ENCODE data around the gene FBXO3. TPM values are rescaled to one million over a fixed set of nuclear protein-coding genes. Genes with fewer than 3 reads are reported as not detected.

FBXO3 gene
- total and polyA plus RNA-seq, 9 donors = 25.2 to 43.0 (median 33.8) TPM

DNA sequence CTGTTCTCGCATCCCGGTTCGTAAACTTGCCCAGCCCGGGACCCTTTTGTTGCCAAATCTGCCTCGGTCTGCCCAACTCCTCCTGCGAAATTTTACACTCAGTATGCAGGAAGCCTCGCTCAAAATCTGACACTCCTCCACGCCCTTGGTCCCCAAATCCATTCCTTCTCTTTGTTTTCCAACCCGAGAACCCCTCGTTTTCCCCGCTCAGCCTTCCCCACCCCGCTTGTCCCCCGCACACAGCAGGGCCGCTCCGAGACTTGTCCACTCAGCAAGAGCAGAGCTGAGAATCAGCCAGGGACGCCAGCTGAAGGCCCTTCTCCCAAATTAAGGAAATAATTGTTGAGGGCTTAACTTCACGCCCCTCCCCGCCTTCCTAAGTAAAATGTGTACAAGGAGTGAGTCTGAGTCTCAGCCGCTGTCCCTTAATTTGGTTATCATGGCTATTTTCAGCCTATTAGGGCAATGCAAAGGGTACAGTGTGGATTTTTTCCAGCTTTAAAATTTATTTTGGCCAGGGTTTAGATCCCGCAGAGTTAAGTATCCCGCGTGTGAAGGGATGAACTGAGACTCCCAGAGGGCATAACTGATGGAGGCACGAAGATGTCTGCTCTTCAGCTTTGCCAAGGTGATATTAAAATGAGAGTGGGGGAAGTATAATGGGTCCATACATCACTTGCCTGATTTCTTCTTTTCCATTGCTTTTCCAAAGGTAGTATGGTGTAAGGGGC is 581 bp upstream of the FBXO3 start:
- no peaks in the 10 kb centered on the region for H3K9me3 ChIP-seq
- 0 to 1% (median 1%) methylated on average over 23 of the region's 23 CpGs for WGBS, 3 donors
- H3K27me3 ChIP-seq = no peaks in the 10 kb centered on the region
- H3K4me3 ChIP-seq = peak overlapping the region; percentile 93
- intact Hi-C loops (cut with DNase I) = no loop called here
- H3K27ac ChIP-seq = peak overlapping the region; percentile 72 to 88
- DNase-seq = peak in 1 of 5 donors; percentile 53
- peaks cover 2% of the 10 kb centered on the region for H3K4me1 ChIP-seq (ENCODE audit: insufficient read depth)
- no peaks in the 10 kb centered on the region for H3K36me3 ChIP-seq
- TF ChIP-seq EP300 (IDR thresholded peaks at IDR 0.05) = no peak
- TF ChIP-seq, protein P1, sequence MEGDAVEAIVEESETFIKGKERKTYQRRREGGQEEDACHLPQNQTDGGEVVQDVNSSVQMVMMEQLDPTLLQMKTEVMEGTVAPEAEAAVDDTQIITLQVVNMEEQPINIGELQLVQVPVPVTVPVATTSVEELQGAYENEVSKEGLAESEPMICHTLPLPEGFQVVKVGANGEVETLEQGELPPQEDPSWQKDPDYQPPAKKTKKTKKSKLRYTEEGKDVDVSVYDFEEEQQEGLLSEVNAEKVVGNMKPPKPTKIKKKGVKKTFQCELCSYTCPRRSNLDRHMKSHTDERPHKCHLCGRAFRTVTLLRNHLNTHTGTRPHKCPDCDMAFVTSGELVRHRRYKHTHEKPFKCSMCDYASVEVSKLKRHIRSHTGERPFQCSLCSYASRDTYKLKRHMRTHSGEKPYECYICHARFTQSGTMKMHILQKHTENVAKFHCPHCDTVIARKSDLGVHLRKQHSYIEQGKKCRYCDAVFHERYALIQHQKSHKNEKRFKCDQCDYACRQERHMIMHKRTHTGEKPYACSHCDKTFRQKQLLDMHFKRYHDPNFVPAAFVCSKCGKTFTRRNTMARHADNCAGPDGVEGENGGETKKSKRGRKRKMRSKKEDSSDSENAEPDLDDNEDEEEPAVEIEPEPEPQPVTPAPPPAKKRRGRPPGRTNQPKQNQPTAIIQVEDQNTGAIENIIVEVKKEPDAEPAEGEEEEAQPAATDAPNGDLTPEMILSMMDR (IDR thresholded peaks at IDR 0.05) = no peak
- no peak for TF ChIP-seq POLR2A (IDR thresholded peaks at IDR 0.05)

DNA sequence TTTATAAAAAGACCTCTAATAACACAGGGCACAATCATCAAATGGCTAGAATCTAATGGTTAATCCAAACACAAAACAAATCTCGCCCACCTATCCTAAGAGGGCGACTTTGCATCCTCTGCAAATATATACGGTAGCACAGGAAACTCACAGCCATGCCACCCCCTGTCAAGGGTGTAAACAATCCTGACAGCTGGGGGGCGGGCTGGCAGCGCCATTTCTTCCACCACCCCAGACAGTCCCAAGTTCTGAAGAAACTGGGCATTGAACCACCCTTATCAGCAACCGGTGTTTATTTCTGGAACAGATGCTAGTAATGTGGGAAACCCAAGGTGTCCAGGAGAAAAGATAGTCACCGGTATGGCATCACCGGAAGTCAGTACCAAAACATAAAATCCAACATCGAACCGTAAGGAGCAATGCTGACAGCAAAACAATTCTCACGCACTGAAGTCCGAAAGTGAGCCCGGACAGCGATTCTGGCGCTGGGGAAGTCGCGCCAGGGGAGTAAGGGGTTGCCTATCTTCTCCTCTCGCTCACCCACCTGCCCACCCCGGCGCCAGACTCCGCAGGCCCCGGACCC is 825 bp downstream of the FBXO3 start:
- WGBS, 3 donors = 6 to 10% (median 8%) methylated on average over 22 of the region's 22 CpGs
- Histone ChIP-seq H3K4me3 (peak overlapping the region; percentile 93), H3K9me3 (no peaks in the 10 kb centered on the region), H3K4me1 (ENCODE audit: insufficient read depth) (peaks cover 2% of the 10 kb centered on the region), H3K36me3 (no peaks in the 10 kb centered on the region), H3K27ac (peak overlapping the region; percentile 72 to 88), H3K27me3 (no peaks in the 10 kb centered on the region)
- TF ChIP-seq POLR2A (IDR thresholded peaks at IDR 0.05) (no peak), EP300 (IDR thresholded peaks at IDR 0.05) (no peak)
- TF ChIP-seq, protein P1 (IDR thresholded peaks at IDR 0.05) = no peak
- intact Hi-C loops (cut with DNase I) = no loop called here
- peak in 1 of 5 donors; percentile 27 for DNase-seq

DNA sequence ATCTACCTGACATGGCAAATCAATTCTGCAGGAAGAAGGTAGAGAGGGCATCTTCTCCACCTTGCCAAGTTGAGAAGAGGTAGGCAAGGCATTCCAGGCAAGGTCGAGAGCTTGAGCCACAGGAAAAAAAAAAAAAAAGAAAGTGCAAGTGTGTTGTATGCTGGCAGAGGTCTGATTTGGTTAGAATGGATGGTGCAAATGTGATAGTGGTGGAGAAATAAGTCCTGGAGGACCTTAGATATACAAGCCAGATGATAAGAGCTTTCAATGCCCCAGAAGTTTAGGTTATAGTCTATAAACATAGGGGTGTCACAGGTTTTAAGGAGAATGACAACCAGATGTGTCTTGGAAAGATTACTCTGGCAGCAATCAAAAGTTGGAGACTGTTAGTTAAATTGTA is 1.4 kb downstream of the FBXO3 start:
- H3K27ac ChIP-seq = no peak overlapping the region

DNA sequence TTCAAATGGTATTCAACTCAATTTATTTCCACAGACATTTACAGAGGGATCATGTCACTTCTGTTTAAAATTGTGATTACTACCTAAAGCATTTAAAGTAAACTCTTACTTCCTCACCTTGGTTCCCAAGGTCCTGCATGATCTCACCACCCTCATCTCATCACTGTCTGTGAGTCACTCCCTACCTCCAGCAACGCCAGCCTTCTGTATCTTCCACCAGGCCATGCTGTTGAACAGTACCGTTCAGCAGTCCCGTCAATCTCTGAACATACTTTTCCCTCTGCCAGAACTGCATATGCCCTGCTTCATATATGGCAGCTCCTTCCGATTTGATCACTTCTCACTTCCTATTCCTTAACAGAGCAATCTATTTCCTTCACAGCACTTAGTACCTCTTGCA is 2.0 kb downstream of the FBXO3 start:
- no peak for DNase-seq
- intact Hi-C loops (cut with DNase I) = no loop called here
- Histone ChIP-seq H3K9me3 (no peaks in the 10 kb centered on the region), H3K36me3 (no peaks in the 10 kb centered on the region), H3K27ac (no peak overlapping the region), H3K4me3 (no peak overlapping the region), H3K27me3 (no peaks in the 10 kb centered on the region), H3K4me1 (ENCODE audit: insufficient read depth) (peaks cover 2% of the 10 kb centered on the region)
- no peak for TF ChIP-seq EP300 (IDR thresholded peaks at IDR 0.05)
- no peak for TF ChIP-seq POLR2A (IDR thresholded peaks at IDR 0.05)
- TF ChIP-seq, protein P1 (IDR thresholded peaks at IDR 0.05) = no peak
- WGBS, 3 donors = 86 to 89% (median 86%) methylated on average over 4 of the region's 4 CpGs

More for the DNA sequence above, 1.4 kb downstream of the FBXO3 start:
- Histone ChIP-seq H3K9me3 (no peaks in the 10 kb centered on the region), H3K4me1 (ENCODE audit: insufficient read depth) (peaks cover 2% of the 10 kb centered on the region), H3K4me3 (peak overlapping the region; percentile 93), H3K27me3 (no peaks in the 10 kb centered on the region), H3K36me3 (no peaks in the 10 kb centered on the region)
- intact Hi-C loops (cut with DNase I) = no loop called here
- TF ChIP-seq POLR2A (IDR thresholded peaks at IDR 0.05) = no peak
- TF ChIP-seq EP300 (IDR thresholded peaks at IDR 0.05) = no peak
- TF ChIP-seq, protein P1 (IDR thresholded peaks at IDR 0.05) = no peak
- 73 to 79% (median 77%) methylated on average over 1 of the region's 1 CpG for WGBS, 3 donors
- DNase-seq = no peak
